NCI-H2171 treated with DMSO at 0.1 percent for 48 hours (cell line): Measurements from ENCODE around the gene TUBA3D.
"Not testable (repeated sequence)": the region's sequence is repeated elsewhere in the genome, so short reads cannot be mapped to it uniquely, and the experiment has no call there.

Source experiments
- DNase-seq: peaks from one replicate; lab custom pipeline; 2025; lab: John Stamatoyannopoulos, UW

The TUBA3D gene

DNA sequence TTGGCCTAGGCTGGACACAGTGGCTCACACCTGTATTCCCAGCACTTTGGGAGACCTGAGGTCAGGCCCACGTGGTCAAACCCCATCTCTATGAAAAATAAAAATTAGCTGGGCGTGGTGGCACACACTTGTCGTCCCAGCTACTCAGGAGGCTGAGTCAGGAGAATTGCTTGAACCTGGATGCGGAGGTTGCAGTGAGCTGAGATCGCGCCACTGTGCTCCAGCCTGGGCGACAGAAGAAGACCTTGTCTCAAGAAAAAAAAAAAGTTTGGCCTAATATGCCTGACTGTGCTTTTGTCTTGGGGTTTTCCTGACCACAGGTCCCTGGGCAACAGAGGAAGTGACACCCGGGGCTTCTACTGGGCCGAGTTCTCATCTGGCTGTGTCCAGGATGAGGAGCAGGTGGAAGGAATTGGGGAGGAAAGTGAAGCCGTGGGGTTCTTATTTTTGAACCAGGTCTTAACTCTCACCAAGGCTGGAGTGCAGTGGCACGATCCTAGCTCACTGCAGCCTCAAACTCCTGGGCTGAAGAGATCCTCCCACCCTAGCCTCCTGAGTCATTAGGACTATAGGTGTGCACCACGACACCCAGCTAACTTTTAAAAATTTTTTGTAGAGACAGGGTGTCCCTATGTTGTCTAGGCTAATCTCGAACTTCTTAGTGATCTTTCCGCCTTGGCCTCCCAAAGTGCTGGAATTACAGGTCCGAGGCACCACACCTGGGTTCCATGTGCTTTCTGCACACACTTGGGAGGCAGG lies 38.7 kb downstream of the TUBA3D start:
- DNase-seq, result not testable (repeated sequence)

GRCh38 chr2:131515235-131515634 lies 39.3 kb downstream of the TUBA3D start:
- not testable (repeated sequence) for DNase-seq

DNA sequence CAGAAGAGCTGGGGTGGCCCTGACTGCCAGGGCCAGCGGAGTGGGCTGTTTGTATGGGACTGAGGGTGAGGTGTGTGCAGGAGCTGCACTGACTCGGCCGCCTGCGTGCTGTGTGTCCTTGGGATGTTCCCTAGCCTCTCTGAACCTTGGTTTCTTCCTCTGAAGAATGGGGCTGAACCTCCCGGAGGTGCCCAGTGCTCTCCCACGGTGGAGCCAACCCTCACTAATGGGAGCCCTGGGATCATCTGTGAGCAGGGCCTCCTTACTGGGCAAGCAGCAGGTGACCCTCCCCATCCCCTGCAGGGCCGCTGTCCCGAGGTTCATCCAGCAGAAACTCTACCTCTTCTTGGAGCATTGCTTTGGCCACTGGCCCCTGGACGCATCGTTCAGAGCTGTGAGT lies 40.1 kb downstream of the TUBA3D start:
- no peak for DNase-seq

GRCh38 chr2:131516621-131517020 lies 40.7 kb downstream of the TUBA3D start:
- peak; percentile 12 for DNase-seq

DNA sequence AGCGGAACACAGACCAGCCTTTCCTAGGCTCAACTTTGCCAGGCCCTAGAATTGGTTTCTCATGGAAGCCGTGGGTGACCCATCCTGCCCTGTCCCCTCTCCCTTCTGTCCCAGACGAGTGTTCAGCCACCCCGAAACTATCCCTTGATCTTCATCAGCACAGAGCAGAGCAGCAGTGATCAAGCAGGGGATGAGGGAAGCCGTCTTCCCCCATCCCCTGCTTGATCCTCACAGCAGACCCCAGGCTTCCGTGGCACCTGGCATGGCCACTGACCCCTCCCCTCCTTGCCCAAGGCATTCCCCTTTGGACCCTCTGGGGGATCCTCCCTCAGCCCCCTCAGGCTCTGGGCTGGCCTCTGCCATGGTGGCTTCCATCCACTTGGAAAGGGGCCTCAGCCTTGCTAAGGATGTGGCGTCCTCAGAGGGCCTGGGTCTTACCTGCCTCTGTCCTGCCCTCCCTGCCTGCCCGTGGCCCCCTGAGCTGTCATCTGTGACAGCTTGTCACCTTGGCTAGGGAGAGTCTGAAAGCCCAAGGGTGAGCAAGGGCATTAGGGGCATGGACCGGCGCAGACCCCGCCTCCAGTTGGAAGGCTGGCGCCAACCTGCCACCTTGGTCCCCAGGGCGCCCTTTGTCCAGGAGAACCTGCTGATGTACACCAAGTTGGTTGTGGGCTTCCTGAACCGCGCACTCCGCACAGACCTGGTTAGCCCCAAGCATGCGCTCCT lies 41.4 kb downstream of the TUBA3D start:
- DNase-seq, result no peak

- not testable (repeated sequence) for DNase-seq
These were observed 41.9 kb downstream of the TUBA3D start for GRCh38 chr2:131517856-131518255.

GRCh38 chr2:131518531-131518930 lies 42.6 kb downstream of the TUBA3D start:
- DNase-seq, result not testable (repeated sequence)

GRCh38 chr2:131519466-131519865 lies 43.5 kb downstream of the TUBA3D start:
- no peak for DNase-seq

DNA sequence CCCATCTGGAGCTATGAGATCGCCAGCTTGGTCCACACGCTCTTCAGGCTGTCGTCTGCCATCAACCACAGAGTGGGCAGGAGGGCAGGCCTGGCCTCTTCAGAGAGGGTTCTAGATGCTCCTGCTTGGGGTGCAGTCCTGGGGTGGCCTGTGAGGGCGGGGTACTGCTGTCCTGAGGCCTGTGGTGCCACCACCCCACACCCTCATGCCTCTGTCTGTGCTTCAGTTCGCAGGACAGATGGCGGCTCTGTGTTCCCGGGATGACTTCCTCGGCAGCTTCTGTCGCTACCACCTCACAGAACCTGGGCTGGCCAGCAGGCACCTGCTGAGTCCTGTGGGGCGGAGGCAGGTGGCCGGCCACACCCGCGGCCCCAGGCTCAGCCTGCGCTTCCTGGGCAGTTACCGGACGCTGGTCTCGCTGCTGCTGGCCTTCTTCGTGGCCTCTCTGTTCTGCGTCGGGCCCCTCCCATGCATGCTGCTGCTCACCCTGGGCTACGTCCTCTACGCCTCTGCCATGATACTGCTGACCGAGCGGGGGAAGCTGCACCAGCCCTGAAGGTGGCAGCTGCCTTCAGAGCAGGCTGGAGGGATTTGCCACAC lies 44.1 kb downstream of the TUBA3D start:
- DNase-seq, result not testable (repeated sequence)

DNA sequence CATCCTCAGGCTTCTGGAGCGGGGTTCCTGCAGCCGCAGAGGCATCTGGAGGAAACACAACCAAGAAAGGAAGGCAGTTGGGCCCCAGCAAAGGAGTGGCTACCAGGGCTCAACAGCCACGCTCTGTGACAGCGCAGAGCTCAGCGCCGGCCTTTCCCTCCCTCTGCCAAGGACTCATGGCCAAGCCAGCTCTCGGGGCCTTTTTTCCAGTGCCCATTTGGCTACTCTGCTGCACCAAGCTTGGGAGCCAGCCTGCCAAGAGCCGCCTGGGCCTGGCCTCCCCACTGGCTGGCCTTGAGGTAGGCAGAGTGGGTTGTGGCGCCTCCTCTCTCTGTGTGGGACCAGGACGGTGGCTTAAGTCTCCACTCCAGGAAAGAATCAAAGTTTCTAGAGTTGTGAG lies 44.6 kb downstream of the TUBA3D start:
- no peak for DNase-seq

GRCh38 chr2:131521524-131521923 lies 45.6 kb downstream of the TUBA3D start:
- not testable (repeated sequence) for DNase-seq

- DNase-seq, result no peak
These were observed 46.3 kb downstream of the TUBA3D start for GRCh38 chr2:131521961-131522781.

DNA sequence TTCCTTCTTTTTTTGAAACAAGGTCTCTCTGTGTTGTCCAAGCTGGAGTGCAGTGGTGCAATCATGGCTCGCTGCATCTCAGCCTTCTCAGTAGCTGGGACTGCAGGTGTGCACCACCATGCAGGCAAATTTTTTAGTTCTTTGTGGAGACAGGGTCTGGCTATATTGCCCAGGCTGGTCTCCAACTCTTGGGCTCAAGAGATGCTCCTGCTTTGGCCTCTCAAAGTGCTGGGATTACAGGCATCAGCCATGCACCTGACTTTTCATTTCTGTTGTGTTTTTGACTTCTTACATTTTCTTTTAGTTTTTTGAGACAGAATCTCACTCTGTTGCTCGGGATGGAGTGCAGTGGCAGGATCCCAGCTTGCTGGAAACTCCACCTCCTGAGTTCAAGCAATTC lies 49.3 kb downstream of the TUBA3D start:
- not testable (repeated sequence) for DNase-seq

DNA sequence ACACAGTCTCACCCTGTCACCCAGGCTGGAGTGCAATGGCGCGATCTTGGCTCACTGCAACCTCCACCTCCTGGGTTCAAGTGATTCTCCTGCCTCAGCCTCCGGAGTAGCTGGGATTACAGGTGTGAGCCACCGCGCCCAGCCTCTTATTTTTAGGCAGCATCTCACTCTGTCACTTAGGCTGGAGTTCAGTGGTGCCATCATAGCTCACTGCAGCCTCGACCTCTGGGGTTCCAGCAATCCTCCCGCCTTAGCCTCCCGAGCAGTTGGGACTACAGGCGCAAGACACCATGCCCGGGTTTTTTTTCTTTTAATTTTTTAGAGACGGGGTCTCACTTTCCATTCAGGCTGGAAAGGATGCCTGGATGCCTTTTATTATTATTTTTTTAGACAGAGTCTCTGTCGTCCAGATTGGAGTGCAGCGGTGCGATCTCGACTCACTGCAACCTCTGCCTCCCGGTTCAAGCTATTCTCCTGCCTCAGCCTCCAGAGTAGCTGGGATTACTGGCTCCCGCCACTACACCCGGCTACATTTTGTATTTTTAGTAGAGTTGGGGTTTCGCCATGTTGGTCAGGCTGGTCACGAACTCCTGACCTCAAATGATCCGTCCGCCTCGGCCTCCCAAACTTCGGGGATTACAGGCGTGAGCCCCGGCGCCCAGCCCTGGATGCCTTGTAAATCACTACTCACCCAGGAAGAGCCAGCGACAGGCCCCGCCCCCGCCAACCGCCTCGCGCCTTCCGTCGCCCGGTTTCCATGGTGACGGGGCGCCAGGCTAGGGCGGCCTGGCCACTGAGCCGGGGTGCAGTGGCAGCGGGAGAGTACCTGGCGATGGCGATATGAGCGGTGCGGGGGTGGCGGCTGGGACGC lies 51.4 kb downstream of the TUBA3D start, which contains the start of gene CCDC74A:
CCDC74A (plus strand) TSS at position 758 of the 871 bp plus-strand sequence; CDS start at position 841, 83 bp downstream.
- peak; percentile 74 for DNase-seq

GRCh38 chr2:131528981-131529863 lies 53.3 kb downstream of the TUBA3D start:
- not testable (repeated sequence) for DNase-seq

DNA sequence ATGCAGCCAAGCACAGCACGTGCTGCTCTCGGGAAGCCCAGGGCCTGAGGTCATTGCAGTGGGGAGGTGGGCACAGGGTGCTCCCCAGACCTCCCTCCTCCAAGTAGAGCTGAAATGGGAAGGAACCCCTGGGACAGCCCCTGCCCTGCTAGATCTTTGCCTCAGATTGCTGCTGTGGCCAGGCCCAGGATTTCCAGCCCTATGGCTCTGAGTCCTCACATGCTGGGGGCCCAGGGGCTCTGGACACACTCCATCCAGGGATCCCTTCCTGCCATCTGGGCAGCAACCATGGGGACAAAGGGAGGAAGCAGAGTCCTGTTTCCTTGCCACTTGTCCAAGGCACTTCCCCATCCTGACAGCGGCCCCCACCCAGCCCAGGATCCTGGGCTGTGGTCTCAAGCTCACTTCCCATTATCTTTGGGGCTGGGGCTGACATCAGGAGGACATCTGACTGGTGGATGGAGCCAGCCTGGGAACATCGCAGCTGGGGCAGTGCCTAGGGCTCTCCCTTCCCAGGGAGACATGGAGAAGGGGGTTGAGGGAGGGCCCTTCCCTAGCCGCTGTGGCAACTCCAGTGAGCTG lies 54.0 kb downstream of the TUBA3D start:
- not testable (repeated sequence) for DNase-seq

GRCh38 chr2:131530626-131531344 lies 54.9 kb downstream of the TUBA3D start:
- DNase-seq, result not testable (repeated sequence)

- DNase-seq, result not testable (repeated sequence)
These were observed 55.7 kb downstream of the TUBA3D start for GRCh38 chr2:131531547-131532185.
